GM11168 (cell line): ENCODE results near the gene GRIK5.

Source experiments
- in situ Hi-C: fragments of 300-500 bp; cut with MboI; formaldehyde crosslinking; loops from one replicate; pipeline ENCODE4 v1.12.0; 2022; ENCODE audit warnings: low sequenced_read_pairs; ENCODE audit not compliant: unreplicated experiment

The GRIK5 gene

DNA sequence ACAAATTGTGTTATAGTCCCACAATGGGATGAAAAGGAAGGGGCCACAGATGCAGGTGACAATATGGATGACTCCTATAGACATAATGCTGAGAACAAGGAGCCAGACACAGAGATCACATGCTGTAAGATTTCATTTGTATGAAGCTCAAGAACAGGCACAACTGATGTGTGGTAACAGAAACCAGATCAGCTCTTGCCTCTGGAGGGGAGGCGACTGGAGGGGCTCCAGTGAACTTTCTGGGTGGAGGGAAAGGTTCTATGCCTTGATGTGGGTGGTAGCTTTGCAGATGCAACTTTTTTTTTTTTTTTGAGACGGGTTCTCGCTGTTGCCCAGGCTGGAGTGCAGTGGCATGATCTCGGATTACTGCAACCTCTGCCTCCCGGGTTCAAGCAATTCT lies 104.9 kb downstream of the GRIK5 start:
- in situ Hi-C loops, result no loop called here

DNA sequence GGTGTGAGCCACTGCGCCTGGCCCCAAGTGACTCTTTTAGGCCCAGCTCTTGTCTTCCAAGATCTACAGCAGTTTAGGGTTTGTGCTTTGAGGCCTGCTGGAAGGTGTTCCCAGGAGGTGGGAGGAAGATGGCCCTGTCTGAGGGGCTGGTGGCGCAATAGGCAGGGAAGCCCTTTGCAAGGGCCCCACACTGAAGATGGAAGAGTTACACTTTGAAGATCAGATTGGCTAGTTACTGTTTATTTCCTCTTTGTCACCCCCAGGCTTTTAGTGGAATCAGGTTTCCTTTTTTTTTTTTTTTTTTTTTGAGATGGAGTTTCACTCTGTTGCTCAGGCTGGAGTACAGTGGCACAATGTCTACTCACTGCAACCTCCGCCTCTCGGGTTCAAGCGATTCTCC lies 109.0 kb downstream of the GRIK5 start:
- in situ Hi-C loops, result no loop called here

DNA sequence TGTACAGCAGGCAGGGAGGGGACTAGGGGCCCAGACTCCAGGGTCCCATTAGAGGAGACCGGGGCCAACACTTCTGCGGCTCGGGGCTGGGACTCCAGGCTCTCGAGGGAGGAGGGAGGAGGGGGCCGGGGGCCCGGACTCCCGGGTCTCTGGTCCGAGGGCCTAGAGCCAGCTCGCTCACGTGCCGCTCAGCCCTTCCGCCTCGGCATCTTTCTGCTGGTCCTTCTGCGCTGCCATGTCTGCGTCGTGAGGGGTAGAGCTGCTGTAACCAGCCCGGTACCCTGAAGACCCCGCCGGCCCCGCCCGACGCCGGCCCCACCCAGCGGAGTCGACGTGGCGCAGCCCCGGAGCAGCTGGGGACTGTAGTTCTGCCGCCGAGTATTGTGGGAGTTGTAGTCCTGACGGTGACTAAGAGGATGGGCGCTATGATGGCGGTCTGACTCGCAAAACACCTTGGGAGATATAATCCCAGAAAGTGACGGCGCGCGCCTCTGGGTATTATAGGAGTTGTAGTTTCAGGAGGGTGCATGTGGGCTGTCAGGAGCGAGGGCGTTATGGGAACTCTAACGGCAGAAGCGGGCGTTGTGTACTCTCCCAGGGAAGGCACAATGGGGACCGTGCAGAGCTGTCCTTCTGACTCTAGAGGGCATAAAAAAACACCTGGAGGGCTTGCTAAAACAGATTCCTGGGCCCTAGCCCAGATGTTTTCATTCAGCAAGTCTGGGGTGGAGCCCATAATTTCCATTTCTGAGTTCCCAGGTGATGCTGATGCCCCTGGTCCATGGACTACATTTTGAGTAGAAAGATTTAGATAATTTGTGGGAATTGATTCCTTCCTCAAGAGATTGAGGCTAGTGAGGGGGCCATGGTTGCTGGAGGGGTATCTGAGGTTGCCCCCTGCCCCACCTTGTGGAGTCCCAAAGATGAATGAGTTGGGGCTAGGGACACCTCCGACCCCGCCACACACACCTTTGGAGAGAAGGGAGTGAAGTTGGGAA lies 110.7 kb downstream of the GRIK5 start, which contains the start of gene RABAC1:
TSS of gene RABAC1 (minus strand) at position 266 of the 998 bp plus-strand sequence. CDS start at position 237, 29 bp downstream.
- in situ Hi-C loops, result no loop called here

DNA sequence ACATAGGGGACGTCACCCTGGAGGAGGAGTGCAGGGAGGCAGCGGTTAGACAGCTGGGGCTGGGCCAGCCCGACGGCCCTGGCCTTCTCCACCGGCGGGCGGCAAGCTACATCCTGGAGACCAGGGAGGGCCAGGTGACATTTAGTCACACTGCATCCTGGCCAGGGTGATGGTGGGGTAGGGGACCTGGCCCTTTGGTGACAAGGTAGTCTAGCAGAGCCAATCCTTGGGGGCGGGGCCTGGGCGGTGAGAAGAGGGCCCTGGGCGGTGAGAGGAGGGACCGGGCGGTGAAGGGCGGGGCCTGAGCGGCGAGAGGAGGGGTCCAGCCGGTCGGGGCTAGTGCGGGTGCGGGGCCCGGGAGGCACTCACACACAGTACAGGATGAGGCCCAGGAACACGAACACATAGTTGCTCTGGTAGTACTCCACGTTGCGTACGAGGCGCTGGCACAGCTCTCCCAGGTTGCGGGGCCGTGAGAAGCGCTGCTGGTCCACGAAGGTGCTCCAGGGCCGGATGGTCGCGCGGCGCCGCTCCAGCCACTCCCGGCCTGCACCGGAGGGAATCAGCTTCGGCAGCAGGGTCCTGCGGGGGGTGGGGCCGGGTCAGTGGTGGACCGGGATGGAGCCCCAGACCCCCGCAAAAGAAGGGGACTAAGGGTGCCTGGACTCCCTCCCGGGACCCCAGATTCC lies 111.5 kb downstream of the GRIK5 start:
- in situ Hi-C loops, result no loop called here

DNA sequence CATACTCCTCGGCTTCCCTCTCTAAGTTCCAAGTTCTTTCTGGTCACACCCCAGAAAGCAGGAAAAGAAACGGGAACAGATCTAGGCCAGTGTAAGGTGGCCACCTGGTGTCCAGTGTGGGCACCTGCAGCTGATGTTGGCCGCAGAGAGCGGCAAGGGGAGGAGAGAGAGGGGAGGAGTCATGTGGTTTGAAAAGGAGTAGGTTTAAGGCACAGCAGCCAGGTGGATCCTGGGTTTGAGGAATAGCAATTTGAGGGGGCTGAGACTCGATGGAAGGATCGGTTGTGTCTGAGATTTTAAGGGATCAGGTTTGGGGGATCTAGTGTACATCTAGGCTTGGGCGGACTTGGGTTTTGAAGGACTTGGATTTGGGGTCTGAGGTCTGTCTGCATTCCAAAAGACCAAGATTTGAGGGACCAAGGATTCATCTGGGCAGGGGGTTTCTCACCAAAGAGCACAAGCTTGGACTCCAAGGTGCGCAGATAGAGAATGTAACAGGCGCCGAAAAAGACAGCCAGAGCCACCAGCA lies 112.1 kb downstream of the GRIK5 start:
- in situ Hi-C loops, result no loop called here

DNA sequence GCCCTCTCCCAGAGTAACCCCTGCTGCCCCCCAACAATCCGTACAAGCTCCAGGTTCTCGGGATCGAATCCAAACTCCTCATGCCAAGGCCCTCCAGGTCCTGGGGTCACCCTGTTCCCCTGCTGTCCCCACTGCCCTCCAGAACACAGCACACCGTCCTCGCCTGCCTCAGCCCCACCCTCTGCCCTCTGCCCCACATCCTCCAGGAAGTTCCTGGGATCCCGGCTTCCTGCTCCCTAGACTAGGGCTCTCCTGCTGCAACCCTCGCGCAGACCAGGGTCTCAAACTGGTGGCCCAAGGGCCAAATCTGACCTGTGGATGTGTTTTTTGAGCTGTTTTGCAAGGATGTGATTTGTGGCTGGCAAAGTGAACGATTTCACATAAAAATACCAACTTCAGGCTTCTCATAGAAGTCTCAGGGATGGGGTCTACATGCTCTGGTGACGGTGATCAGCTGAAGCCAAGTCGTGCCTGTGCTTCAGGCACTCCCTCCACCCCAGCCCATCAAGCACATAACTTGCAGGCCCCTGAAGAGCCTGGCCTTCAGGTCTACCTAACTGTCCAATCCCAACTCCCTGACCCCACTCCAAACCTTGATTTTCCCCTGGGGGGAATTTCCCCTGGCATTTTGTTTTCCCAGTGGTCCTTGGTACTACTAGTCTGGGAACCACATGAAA lies 112.7 kb downstream of the GRIK5 start:
- in situ Hi-C loops, result no loop called here

DNA sequence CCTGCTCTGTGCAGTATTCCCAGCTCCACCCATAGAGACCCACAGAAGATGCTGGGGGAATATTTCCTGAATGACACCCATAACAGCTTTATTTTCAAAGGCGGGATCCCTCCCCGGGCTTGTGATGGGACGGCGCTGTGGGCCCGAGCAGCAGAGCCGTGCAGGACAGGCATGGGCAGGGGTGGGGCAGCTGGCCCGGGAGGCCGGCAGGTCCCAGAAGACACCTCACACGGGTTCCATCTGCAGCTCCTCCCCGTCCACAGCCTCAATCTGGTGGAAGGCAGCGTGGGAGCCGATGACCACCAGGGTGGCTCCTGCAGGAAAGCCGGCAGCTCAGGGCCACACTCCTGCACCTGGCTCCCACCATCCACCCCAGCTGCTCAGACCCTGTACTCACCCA lies 113.4 kb downstream of the GRIK5 start:
- in situ Hi-C loops, result no loop called here

DNA sequence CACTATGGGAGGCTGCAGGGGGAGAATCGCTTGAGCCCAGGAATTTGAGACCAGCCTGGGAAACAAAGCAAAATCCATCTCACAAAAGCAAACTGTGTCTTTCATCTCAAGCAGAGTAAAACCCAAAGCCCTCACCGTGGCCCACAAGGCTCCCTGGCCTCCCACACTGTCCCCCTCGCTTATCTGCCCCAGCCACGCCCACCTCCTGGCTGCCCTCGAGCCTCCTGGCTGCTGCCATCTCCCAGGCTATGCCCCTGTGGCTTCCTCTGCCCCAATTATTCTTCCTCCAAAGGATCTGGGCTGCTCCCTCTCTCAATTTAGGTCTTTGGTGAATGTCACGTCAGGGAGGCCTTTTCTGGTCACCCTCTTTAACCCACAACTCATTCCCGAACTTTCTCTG lies 114.5 kb downstream of the GRIK5 start:
- in situ Hi-C loops, result no loop called here

DNA sequence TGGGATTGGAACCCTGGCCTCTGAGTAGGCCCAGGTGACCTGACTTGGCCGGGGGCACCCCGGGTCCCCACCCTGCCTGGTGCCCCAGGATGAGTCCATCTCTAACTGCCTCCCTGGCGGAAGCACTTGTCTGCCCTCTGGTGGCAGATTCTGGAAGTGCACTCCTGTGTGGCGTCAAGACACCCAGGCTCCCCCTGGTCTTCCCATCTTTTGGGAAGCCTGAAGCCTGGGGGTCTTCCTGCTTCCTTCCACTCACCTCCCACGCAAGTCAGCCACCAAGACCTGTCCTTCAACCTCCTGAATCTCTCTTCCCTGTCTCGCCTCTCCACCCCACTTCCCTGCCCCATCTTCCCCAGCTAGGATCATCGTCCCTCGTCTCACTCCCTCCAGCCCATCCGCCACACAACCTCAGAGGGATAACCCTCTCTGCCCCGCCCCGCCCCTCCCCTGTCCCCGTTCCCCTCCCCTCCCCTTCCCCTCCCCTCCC lies 118.3 kb downstream of the GRIK5 start:
- in situ Hi-C loops, result loop anchor here (5.0 kb wide), 1 partner anchor 79 kb away; no protein-coding TSS in a partner anchor
